Measurements from ENCODE around the gene CCDC69.
"Not testable (repeated sequence)": the region's sequence is repeated elsewhere in the genome, so short reads cannot be mapped to it uniquely, and the experiment has no call there.

The CCDC69 gene

GRCh38 chr5:151244206-151244605 lies 20.3 kb upstream of the CCDC69 start:
- DNase-seq, result no peak

- DNase-seq, result no peak
Measured at GRCh38 chr5:151243564-151243963, 19.7 kb upstream of the CCDC69 start.

GRCh38 chr5:151243127-151243526 lies 19.2 kb upstream of the CCDC69 start:
- DNase-seq, result no peak

GRCh38 chr5:151240924-151241635 lies 17.2 kb upstream of the CCDC69 start:
- no peak for DNase-seq

GRCh38 chr5:151240268-151240835 lies 16.5 kb upstream of the CCDC69 start:
- not testable (repeated sequence) for DNase-seq

- peak; percentile 1 for DNase-seq
Measured at GRCh38 chr5:151239237-151239861, 15.5 kb upstream of the CCDC69 start.

- no peak for DNase-seq
Measured at GRCh38 chr5:151238303-151238741, 14.4 kb upstream of the CCDC69 start.

DNA sequence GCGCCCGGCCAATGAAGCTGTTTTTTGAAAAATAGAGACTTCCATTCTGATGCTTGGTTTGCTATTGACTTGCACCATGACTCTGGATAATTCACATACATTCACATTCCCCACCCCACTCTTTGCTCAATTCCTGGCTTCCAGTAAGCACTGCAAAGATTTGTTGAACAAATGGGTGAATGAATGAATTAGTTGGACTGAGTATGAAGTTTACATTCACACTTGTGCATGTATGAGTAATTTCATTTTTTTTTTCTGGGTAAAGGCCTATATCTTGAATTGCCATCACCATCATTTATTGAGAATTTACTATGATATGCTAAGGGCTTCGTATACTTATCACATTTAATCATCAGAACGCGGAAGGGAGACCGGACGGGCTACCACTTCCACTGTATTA lies 13.8 kb upstream of the CCDC69 start:
- DNase-seq, result no peak

DNA sequence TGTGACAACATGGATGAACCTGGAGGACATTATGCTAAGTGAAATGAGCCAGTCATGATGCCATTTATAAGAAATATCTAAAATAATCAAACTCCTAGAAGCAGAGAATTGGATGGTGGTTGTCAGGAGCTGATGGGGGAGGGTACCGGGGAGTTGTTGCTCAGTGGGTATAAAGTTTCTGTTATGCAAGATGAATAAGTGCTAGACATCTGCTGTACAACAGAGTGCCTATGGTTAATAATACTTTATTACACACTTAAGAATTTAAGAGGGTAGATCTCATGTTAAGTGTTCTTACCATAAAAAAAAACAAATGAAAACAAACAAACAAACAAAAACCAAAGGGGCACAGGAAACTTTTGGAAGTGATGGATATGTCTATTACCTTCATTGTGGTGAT lies 13.0 kb upstream of the CCDC69 start:
- DNase-seq, result no peak

DNA sequence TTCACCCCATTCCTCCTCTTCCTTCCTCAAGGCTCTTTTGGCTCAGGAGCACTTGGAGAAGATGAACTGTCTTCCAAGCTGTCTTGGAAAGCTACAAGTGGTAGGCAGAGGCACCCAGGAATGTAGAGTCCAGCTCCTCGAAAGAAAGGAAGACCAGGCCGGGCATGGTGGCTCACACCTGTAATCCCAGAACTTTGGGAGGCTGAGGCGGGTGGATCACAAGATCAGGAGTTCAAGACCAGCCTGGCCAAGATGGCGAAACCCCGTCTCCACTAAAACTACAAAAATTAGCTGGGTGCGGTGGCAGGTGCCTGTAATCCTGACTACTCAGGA lies 11.3 kb upstream of the CCDC69 start:
- not testable (repeated sequence) for DNase-seq

- DNase-seq, result no peak
Measured at GRCh38 chr5:151234476-151235238, 10.8 kb upstream of the CCDC69 start.

DNA sequence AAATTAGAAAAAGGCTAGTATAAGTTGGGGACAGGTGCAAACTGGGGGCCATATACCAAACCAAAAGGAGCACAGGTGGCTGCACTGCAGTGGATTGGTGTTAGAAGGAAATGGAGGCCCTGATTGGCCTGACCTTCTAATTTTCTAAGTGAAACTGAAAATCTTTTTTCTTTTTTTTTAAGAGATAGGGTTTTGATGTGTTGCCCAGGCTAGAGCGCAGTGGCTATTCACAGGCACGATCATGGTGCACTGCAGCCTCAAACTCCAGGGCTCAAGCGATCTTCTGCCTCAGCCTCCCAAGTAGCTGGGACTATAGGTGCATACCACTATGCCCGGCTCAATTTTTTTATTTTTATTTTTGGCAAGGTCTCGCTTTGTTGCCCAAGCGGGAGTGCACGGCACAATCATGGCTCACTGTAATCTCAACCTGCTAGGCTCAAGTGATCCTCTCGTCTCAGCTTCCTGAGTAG lies 9.8 kb upstream of the CCDC69 start:
- DNase-seq, result no peak

- DNase-seq, result no peak
Measured at GRCh38 chr5:151231359-151231758, 7.5 kb upstream of the CCDC69 start.

- DNase-seq, result no peak
Measured at GRCh38 chr5:151230048-151230680, 6.3 kb upstream of the CCDC69 start.

DNA sequence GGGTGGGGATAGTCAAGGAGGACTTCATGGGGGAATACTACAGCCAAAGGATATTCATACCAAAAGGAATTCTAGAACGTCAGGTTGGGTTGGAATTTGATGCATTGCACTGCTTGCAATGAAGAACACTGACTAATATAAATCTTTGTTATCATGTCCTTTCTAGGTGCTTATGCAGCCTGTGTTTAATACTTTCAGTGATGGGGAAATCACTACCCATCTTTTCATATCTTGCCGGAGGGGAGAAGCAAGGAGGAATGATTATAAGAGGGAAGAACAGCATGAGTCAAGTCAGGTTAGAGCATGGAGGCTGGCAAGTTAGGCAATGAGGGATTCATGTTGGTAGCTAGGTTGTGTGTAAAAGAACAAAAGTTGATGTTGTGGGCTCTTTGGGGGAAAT lies 5.1 kb upstream of the CCDC69 start:
- no peak for DNase-seq

GRCh38 chr5:151227918-151228447 lies 4.1 kb upstream of the CCDC69 start:
- no peak for DNase-seq

DNA sequence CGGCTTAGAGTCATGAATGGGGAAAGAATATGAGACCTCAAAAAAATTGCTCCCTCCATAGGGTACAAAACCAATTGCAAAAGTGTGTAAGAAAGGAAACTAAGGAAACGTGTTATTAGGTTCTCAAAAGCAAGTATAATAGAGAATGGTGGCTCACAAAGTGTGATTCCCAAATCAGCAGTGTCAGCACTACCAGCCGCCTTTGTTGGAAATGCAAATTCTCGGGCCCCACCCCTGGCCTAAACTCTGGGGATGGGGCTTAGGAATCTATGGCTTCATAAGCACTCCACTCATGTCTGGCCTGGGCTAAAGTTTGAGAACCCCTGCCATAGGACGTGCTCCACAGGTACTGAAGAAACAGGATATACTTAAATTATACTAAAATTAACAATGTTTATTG lies 1.6 kb upstream of the CCDC69 start:
- no peak for DNase-seq

- DNase-seq, result no peak
Measured at GRCh38 chr5:151225071-151225470, 1.2 kb upstream of the CCDC69 start.

- DNase-seq, result no peak
Measured at GRCh38 chr5:151224372-151224771, 480 bp upstream of the CCDC69 start.

DNA sequence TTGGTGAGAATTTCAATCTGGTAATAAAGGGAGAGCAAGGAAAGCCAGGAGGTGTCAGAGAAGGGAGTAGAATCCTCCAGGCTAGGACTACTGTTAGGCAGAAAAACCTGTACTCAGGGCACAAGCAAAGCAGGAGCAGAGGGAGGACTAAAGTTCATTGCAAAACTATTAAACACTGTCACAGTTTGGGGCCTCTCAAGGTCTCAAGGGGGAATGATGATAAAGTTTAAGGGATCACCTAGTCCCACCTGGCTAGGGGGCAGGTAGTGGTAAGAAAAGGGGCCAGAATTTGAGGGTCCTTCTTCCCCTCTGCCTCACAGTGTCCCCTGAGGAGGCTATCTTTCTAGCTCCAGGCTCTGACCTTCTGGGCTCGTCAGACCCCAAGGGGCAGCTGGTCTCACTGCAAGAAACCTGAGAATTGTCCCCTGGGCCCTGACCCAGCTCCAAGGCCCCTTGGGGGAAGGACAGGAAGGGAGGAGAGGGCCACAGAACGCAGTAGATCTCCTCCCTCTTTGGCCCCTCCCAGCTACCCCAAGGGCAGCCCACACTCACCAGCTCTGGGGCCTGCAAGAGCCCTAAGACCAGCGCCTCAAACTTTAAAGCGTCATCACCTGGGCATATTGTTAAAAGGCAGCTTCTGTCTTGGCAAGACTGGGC lies 974 bp downstream of the CCDC69 start:
- no peak for DNase-seq

- DNase-seq, result no peak
Measured at GRCh38 chr5:151222054-151222789, 1.7 kb downstream of the CCDC69 start.

- no peak for DNase-seq
Measured at GRCh38 chr5:151221574-151221973, 2.3 kb downstream of the CCDC69 start.
